Measurements from ENCODE around the gene CUL4A.
"Not testable (repeated sequence)": the region's sequence is repeated elsewhere in the genome, so short reads cannot be mapped to it uniquely, and the experiment has no call there.

Gene CUL4A

DNA sequence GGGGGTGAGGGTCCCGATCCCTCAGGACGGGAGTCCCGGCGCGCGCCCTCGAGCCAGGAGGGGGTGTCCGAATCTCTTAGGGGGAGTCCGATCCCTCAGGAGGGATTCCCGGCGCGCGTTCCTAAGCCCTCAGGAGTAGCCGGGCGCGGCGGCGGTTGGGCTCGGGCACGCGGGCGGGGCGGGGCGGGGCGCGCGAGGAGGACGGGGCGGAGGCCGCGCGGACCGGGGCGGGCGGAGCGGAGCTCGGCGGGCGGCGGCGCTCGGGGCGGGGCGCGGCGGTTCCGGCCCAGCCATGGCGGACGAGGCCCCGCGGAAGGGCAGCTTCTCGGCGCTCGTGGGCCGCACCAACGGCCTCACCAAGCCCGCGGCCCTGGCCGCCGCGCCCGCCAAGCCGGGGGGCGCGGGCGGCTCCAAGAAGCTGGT is at the start of gene CUL4A:
CUL4A (plus strand) TSS at position 278 of the 423 bp plus-strand sequence; CDS start at position 293, 15 bp downstream.
- peak; percentile 39 for DNase-seq (ENCODE audit: low read depth)

DNA sequence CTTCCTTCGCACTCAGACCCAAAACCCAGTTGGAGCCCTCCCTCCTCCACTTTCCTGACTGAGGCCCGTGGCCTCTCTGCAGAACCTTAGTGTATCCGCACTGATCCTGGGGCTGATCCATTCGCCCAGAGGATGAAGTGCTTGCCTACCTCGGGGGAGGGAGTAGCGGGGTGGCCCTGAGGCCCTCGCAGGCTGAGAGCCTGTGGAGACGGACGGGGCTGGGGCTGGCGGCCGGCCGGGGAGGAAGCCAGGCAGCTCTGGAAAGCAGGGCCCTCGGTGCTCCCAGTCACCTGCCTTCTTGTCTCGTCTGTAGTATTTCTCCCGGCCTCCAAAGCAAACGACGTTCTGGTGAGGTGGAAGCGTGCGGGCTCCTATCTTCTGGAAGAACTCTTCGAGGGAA is 49.7 kb upstream of the CUL4A start:
- no peak for DNase-seq (ENCODE audit: low read depth)

DNA sequence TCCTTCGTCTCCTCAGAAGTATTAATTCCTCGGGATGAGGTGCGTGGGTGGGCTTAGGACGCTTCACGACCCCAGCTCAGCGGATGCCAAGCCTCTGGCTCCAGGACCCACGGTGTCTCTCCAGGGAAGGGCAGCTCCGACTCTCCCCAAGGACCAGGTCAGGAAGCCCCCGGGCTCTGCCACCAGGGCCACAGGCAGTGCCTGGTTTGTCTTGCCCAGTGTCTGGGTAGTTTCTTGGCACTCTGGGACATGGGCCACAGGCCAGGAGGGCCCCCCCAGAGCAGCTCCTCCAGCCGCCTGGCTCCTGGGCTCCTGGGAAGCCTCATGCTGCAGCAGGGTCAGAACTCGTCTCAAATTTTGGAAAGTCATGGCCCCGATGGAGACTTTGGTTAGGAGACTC is 48.4 kb upstream of the CUL4A start:
- no peak for DNase-seq (ENCODE audit: low read depth)

DNA sequence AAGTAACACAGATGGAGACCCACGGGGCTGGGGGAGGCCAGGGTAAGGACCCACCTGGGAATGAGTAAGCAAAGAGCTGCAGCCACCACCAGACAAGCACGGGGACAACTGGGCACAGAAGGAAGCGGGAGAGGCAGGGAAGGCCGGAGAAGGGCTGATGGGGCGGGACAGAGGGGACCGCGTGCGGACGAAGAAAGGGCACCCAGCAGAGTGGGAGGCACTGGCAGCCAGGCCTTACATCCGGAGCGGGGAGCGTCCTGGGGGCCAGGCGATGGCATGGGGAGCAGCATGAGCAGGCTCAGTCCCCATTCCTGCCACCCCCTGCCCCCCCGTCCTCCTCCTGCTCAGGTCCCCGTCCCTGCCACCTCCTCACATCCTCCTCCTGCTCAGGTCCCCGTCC is 48.0 kb upstream of the CUL4A start:
- no peak for DNase-seq (ENCODE audit: low read depth)

DNA sequence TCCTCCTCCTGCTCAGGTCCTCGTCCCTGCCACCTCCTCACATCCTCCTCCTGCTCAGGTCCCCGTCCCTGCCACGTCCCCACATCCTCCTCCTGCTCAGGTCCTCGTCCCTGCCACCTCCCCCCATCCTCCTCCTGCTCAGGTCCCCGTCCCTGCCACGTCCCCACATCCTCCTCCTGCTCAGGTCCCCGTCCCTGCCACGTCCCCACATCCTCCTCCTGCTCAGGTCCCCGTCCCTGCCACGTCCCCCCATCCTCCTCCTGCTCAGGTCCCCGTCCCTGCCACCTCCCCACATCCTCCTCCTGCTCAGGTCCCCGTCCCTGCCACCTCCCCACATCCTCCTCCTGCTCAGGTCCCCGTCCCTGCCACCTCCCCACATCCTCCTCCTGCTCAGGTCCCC is 47.4 kb upstream of the CUL4A start:
- DNase-seq (ENCODE audit: low read depth), result not testable (repeated sequence)

DNA sequence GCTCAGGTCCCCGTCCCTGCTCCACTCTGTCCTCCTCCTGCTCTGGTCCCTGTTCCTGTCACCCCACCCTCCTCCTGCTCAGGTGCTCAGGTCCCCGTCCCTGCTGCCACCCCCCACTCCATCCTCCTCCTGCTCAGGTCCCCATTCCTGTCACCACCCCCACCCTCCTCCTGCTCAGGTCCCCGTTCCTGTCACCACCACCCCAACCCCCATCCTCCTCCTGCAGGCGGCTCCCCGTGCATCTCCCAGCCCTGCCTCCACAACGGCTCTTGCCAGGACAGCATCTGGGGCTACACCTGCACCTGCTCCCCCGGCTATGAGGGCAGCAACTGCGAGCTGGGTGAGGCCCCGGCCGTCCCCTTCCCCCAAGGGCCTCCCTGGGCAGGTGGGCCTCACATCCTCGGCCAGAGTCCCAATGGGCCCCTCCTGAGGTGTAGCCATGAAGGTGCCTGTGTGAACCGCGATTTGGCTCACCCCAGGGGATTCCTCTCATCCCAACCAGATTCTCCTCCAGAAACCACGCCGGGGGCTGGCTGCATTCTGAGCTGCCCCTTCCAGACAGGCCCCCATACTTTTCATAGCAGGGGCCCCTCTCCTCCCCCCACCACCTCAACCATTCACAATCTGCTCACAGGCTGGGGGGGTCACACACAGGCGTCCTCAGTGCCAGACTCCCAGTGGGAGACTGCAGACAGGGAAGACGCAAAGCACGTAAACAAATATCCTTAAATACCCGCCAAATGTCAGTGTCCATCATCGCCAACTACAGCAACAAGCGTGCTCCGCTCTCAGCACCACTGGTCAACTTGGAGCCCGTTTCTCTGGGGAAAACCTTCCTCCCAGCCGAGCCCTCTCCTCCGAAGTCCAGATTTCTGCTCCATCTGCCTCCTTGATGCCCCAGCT is 46.4 kb upstream of the CUL4A start:
- DNase-seq (ENCODE audit: low read depth), result no peak

DNA sequence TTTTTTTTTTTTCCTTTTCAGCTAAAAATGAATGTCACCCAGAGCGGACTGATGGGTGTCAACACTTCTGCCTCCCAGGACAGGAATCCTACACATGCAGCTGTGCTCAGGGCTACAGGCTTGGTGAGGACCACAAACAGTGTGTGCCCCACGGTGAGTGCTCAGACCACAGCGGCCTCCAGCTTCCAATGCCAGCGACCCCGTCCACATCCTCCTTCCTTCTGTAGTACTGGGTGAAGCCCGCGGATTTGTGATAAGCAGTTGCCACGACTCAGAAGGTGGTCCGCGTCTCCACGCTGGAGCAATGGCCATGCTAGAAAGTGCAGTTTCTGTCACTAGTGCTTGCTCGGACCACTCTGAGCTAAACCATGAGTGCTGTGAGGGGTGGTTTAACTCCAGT is 44.9 kb upstream of the CUL4A start:
- DNase-seq (ENCODE audit: low read depth), result no peak

DNA sequence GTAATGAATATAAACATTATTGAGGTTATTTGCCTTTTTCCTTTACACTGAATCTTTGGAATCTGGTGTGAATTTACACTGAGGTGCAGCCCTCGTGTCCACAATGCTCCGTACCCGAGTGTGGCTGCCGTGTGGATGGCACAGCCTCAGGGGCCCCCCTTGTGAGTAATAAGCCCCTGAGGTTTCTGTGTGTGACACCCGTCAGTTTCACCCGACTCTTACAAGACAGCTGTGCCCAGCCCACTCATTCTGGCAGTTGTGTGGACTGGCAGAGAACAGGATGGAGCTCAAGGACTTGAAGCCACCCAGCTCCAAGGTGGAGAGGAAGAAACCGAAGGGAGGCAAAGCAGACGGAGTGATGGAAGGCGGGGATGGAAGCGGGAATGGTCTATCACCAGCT is 43.1 kb upstream of the CUL4A start:
- no peak for DNase-seq (ENCODE audit: low read depth)

DNA sequence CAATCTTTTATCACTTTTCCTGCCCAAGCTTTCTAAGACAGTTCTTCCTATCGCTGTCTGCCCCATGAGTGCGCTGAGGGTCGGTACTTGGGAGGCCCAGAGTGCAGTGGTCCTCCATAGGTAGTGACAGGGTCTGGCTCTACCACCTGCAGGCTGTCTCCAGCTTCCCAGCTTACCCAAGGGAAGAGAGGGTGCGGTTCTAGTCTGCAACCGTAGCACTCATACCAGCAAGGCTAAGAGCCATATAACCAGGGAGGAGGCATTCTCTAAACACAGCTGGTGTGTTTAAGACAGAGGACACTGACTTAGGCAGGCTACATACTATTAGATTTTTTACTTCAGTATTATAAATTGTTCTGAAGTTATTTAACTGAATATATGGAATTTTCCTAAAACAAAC is 42.7 kb upstream of the CUL4A start:
- DNase-seq (ENCODE audit: low read depth), result no peak

DNA sequence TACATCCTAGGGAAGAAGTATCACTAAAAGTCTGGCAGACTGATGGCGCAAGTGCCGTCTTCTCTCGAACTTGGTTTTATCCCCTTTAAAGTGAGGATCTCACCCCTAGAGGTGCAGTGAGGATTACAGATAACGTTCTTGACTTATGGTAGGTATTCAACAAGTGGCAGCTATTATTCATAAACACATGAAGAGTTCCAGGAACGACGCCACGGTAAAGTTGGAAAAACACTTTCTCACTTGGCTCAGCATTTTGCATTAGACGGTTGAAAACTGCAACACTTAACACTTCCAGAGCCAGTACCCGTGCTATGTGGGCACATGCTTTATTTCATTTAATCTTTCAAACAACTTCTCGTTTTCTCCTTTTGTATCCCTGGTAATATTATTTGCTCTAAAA is 42.3 kb upstream of the CUL4A start:
- no peak for DNase-seq (ENCODE audit: low read depth)

DNA sequence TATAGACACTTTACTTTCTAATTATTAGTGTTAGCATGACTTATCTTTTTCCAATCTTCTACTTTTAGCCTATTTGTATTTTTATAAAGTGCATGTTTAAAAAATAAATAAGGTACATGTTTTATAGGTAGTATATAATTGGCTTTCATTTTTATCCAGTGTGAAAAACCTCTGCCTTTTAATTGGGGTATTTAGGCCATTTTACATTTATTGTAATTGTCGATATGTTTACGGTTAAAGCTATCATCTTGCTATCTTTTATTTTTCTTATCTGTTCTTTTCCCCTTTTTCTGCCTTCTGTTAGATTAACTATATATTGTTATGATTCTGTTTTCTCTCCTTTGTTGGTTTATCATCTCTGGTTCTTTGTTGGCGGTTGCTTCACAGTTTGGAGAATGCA is 41.8 kb upstream of the CUL4A start:
- no peak for DNase-seq (ENCODE audit: low read depth)

DNA sequence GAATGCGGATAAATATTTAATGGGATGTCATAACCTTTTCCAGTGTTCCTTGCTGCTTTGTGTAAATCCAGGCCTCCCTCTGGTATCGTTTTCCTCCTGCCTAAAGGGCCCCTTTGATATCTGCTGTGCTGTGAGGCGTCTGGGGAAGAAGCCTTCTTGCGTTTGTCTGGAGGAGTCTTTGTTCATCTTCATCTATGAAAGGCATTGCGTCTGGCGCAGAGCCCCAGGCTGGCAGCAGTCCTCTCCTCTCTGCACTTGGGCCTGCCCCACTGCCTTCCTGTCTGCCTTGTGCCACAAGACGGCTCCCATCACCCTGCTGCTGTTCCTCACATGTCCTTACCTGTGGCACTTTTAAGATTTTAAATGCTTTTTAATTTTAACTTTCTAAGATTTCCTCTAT is 41.2 kb upstream of the CUL4A start:
- DNase-seq (ENCODE audit: low read depth), result no peak

DNA sequence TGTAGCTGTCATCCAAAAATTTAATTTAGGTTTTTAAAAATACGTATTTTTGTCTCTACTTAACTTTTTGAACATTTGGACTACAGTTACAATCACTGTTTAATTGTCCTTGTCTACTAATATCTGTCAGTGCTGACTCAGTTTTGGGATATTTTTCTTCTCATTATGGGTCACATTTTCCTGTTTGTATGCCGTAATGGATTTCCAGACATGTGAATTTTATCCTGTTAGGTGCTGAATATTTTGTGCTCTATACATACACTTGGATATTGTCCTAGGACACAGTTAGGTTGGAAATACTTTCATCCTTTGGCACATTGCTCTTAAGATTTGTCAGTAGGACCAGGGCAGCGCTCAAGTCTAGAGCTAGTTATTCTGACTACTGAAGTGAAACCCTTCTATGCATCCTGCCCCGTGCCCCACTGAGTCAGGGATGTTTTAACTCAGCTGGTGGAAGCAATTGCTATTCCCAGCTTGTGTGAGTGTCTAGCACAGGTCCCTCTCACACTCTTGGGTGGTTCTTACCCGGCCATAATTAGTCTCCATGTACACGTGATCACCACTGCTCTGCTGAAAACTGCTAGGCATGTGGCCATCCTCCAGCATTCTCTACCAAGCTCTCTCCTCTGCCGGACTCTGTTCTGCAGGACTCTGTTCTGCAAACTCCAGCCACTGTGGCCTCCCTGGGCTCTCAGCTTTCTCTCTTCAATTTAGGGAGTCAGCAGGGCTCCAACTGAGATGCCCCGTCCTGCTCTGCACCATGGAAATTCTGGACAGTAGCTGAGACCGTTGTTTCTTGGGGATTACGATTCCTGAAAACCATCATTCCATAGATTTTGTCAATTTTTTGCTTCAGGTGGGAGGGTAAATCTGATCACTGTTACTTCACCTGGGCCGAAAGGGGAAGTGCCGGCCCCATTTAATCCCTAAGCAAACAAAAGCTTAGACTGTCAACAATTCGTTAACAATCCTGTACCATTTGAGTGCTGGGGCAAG is 39.8 kb upstream of the CUL4A start:
- no peak for DNase-seq (ENCODE audit: low read depth)

DNA sequence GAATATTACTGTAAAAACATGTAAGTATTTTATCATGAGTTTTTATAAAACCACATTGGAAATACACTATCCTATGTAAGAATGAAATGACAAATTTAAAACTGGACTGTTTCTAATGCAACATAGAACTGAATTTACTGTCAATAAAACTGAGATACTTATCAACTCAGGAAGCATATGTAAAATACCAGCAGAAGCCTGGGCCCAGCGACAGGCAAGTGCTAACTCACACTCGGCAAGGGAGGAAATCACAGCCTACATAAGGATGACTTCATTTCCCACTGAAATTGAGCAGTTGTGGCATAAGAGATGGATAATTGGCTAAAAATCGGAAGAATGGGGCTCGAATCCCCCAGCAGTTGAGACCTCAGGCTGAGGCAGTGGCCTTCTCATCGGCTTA is 38.9 kb upstream of the CUL4A start:
- no peak for DNase-seq (ENCODE audit: low read depth)

DNA sequence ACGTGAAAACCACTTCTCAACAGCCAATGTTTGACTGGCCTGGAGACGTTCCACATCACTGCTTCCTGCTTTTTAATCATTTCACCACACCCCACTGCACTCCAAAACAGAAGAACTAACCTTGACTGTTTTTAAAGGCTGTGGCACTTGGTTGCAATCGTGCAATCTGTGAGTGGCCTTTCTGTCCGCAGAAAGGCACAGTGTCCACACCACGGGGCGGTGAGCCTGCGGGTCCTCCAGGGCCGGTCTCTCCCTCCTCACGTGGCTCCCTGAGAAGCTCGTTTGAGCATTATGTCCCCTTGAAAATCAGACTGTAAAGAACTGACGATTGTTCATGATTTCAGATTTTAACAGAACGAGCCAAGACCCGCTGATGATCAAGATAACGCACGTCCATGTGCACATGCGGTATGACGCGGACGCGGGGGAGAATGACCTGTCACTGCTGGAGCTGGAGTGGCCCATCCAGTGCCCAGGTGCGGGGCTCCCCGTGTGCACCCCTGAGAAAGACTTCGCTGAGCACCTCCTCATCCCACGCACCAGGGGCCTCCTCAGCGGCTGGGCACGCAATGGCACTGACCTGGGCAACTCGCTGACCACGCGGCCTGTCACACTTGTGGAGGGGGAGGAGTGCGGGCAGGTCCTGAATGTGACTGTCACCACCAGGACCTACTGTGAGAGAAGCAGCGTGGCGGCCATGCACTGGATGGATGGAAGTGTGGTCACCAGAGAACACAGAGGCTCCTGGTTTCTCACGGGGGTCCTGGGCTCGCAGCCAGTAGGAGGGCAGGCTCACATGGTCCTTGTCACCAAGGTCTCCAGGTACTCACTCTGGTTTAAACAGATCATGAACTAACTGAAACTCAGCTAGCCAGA is 37.9 kb upstream of the CUL4A start:
- DNase-seq (ENCODE audit: low read depth), result no peak

DNA sequence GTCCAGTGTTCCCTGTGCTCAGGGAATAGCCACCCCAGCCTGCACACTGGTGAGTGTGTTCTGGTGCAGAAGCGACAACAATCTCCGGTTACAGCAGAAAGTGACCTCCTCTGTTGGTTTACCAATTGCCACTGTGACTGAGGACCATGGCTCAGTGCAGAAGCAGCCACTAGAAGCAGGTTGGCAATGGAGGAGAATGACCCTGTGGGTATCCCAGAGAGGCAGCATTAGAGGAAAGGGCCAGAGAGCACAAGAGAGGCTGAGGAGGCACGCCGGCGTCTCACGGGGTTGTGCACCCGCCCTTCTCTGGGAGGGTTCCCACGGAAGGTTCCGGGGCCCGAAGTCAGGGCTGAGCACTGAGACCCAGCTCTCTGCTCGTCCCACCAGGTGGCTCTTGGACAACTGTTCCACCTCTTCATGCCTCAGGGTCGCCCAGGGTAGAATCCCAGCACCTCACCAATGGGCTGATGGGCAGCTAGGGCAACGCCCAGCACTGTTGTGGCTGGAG is 36.9 kb upstream of the CUL4A start:
- no peak for DNase-seq (ENCODE audit: low read depth)

DNA sequence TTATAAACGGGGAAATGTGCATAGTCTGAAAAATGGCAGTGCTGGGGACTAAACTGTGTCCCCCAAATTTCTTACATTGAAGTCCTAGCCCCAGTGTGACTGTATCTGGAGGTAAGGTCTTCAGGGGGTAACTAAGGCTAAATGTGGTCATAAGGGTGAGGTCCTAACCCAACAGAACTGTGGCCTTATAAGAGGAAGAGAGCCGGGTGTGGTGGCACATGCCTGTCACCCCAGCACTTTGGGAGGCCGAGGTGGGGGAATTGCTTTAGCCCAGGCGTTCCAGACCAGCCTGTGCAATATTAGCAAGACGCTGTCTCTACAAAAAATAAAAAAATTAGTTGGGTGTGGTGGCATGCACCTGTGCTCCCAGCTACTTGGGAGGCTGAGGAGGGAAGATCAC is 33.1 kb upstream of the CUL4A start:
- peak; percentile 38 for DNase-seq (ENCODE audit: low read depth)

DNA sequence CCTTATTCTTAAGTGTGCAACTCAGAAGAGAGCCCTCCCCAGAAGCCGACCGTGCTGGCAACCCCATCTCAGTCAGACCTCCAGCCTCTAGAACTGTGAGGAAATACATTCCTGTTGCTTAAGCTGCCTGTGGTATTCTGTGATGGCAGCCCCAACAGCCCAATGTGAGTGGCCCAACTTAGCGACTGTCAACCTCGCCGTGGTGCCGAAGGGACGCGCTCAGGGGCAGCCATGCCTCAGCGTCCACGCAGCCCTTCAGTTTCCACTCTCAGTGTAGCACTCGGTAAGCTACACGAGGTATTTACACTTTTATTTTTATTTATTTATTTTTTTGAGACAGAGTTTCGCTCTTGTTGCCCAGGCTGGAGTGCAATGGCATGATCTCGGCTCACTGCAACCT is 32.6 kb upstream of the CUL4A start:
- no peak for DNase-seq (ENCODE audit: low read depth)

DNA sequence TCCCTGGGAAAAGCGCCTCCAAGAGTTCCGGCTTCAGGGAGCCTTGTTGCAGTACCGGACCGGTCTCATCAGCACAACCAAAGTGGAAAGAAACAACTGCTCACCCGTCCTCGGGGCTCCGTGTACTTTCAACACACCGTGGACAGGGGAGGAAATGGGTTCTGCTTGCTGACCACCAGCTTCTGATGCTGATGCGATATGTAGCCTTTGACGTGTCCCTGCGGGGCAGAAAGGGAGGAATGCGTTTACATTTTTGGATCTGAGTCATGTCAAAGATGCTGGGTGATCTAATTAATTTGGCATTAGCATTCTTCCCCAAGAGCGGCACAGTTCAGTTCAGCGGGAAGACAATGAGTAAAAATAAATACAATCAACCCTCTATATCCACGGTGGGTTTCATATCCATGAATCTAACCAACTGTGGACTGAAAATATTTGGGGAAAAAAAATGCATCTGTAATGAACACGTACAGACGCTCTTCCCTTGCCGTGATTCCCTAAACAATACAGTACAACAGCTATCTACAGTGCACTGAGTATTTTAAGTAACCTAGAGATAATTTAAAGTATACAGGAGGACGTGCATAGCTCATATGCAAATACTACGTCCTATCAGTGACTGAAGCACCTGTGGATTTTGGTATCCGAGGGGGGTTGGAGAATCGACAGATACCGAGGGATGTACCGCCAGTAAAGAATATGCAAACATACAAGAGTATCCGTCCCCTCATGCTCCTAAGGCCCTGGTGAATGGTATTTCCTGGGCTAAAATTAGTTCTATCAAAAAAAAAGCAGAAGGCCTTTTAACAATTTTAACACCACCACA is 31.1 kb upstream of the CUL4A start:
- DNase-seq (ENCODE audit: low read depth), result no peak

DNA sequence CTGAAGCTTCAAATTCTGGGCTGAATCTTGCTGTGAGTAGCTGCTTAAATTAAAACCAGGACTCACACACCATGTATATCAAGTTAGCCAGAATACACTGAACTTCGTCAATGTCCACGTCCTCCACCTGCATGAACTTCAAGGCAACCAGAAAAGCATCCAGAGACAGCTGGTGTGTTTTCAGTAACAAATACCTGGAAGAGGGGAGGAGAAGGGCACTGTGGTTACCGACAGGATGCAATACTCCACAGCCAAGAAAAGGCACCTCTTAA is 30.6 kb upstream of the CUL4A start:
- no peak for DNase-seq (ENCODE audit: low read depth)
